K562 (cell line): Measurements from ENCODE around the gene MAMDC2. TPM values are rescaled to one million over a fixed set of nuclear protein-coding genes. Genes with fewer than 3 reads are reported as not detected.

ENCODE experiments used
- ATAC-seq: fragments of 200-7000 bp; cut with Tn5 transposase; 3 replicates; pipeline ENCODE4 v1.9.1; 2020; ENCODE audit warnings: moderate library complexity
- BruUV-seq: library from RNA; stranded (reverse); fragments of 400-500 nt; replicated peaks from 2 replicates; lab custom pipeline; 2021; lab: Mats Ljungman, UMichigan
- CTCF ChIA-PET: fragments of 300-600 bp; formaldehyde crosslinking; extraction: SDS; loops from one replicate; lab custom pipeline; 2021; ENCODE audit warnings: low intra/inter-chr PET ratio; lab: Yijun Ruan, JAX
- POLR2A ChIA-PET: fragments of 300-600, 350-650 bp; sonication (Branson Sonifier 250); formaldehyde crosslinking; extraction: SDS; loops from one replicate; lab custom pipeline; 2021; ENCODE audit warnings: antibody characterized with exemption, inconsistent platforms; lab: Yijun Ruan, JAX
- DNase-seq, 4 experiments: peaks; one replicate each; pipeline versions ENCODE4 v3.0.0 to v3.0.0-alpha.2; 2011 to 2018; ENCODE audit warnings: low spot score in 3 of 4, mixed read lengths in 3 of 4; ENCODE audit errors: extremely low read depth in 1 of 4
- FAIRE-seq: peaks from 2 replicates; lab custom pipeline; 2011; peaks lifted over from hg19 to GRCh38; lab: Jason Lieb, UNC
- H2AFZ ChIP-seq: 2 replicates; pipeline ENCODE4 v1.6.0; 2011; ENCODE audit warnings: low read depth, low read length, control low read depth, inconsistent platforms
- H3K27ac ChIP-seq: fragments of 200-600 bp; 3 replicates; pipeline ENCODE4 v1.8.0; 2011; ENCODE audit warnings: low read depth, mild to moderate bottlenecking, control low read depth, inconsistent platforms, low read length, moderate library complexity, mixed read lengths; ENCODE audit errors: extremely low read depth
- H3K27me3 ChIP-seq, 2 experiments: fragments of 300-600 bp in 1 of 2; 2 replicates in 1 of 2; 3 replicates in 1 of 2; pipeline versions ENCODE4 v1.6.0 to v1.8.0; 2011; ENCODE audit warnings: inconsistent platforms in 2 of 2, low read length in 2 of 2, mild to moderate bottlenecking in 1 of 2, mixed read lengths in 1 of 2, moderate library complexity in 1 of 2; ENCODE audit not compliant: control insufficient read depth in 2 of 2, insufficient read depth in 2 of 2
- H3K36me3 ChIP-seq: fragments of 300-600 bp; 3 replicates; pipeline ENCODE4 v1.8.0; 2011; ENCODE audit warnings: mild to moderate bottlenecking, low read length, inconsistent platforms; ENCODE audit not compliant: control insufficient read depth, insufficient read depth
- H3K4me1 ChIP-seq, 2 experiments: fragments of 200-600 bp in 1 of 2; replicated peaks in 1 of 2; 2 replicates in 1 of 2; 3 replicates in 1 of 2; pipeline versions ENCODE4 v1.5.1 to v1.8.0; 2011; ENCODE audit warnings: inconsistent platforms in 2 of 2, low read length in 2 of 2, mild to moderate bottlenecking in 1 of 2, mixed read lengths in 1 of 2, moderate library complexity in 1 of 2; ENCODE audit not compliant: control insufficient read depth in 2 of 2, insufficient read depth in 2 of 2
- H3K4me2 ChIP-seq: 2 replicates; pipeline ENCODE4 v1.6.1; 2011; ENCODE audit warnings: low read length, control low read depth, inconsistent platforms, mixed read lengths; ENCODE audit not compliant: insufficient read depth
- H3K4me3 ChIP-seq: fragments of 200-600 bp; sonication (generic), shearing (Covaris generic); 2 replicates; pipeline ENCODE4 v1.5.1; 2016; ENCODE audit warnings: control low read depth, inconsistent platforms
- H3K79me2 ChIP-seq: fragments of 200-600 bp; 3 replicates; pipeline ENCODE4 v1.8.0; 2011; ENCODE audit warnings: low read length, inconsistent platforms; ENCODE audit not compliant: control insufficient read depth, insufficient read depth
- H3K9ac ChIP-seq, 2 experiments: 2 replicates each; pipeline versions ENCODE4 v1.6.0 to v1.6.1; 2011; ENCODE audit warnings: low read depth in 2 of 2, low read length in 2 of 2, control low read depth in 1 of 2, inconsistent platforms in 1 of 2, mild to moderate bottlenecking in 1 of 2, mixed read lengths in 1 of 2; ENCODE audit not compliant: insufficient read depth in 1 of 2
- H3K9me1 ChIP-seq: one replicate; pipeline ENCODE4 v1.6.0; 2011; ENCODE audit warnings: inconsistent platforms, mild to moderate bottlenecking, low read length, moderate library complexity; ENCODE audit not compliant: control insufficient read depth, insufficient read depth
- H3K9me3 ChIP-seq: replicated peaks from 2 replicates; pipeline ENCODE4 v1.5.1; 2011; ENCODE audit warnings: low read depth, low read length, inconsistent platforms; ENCODE audit not compliant: control insufficient read depth, insufficient read depth
- H4K20me1 ChIP-seq: replicated peaks from 2 replicates; pipeline ENCODE4 v1.6.1; 2011; ENCODE audit warnings: low read length, inconsistent platforms, mixed read lengths; ENCODE audit not compliant: control insufficient read depth, insufficient read depth
- ELF1 ChIP-seq: fragments of 200-800 bp; sonication (Bioruptor generic); IDR thresholded peaks from 2 replicates; pipeline ENCODE4 v1.6.1; 2016; ENCODE audit warnings: missing genetic modification characterization, missing compliant biosample characterization
- FIP1L1 ChIP-seq: fragments of 200-400 bp; formaldehyde crosslinking; IDR thresholded peaks from 2 replicates; pipeline ENCODE4 v1.6.1; 2018; ENCODE audit warnings: mild to moderate bottlenecking, low read depth, low read length; ENCODE audit not compliant: poor library complexity, severe bottlenecking
- HDGF ChIP-seq: fragments of 450-650 bp; IDR thresholded peaks from 2 replicates; pipeline ENCODE4 v1.6.1; 2016
- PHF21A ChIP-seq: fragments of 450-650 bp; IDR thresholded peaks from 2 replicates; pipeline ENCODE4 v1.6.1; 2017; ENCODE audit warnings: low read depth, borderline replicate concordance
- TCF3 ChIP-seq: sonication (generic); formaldehyde crosslinking; IDR thresholded peaks from 2 replicates; pipeline ENCODE4 v1.4.0; 2020; ENCODE audit warnings: mild to moderate bottlenecking, missing genetic modification reagents
- ZEB2 ChIP-seq: fragments of 450-650 bp; IDR thresholded peaks from 2 replicates; pipeline ENCODE4 v1.6.1; 2016
- ZNF584 ChIP-seq: fragments of 200-800 bp; sonication (Bioruptor generic); IDR thresholded peaks from 2 replicates; pipeline ENCODE4 v1.6.1; 2016; ENCODE audit warnings: low read depth, mild to moderate bottlenecking, missing genetic modification characterization, missing compliant biosample characterization
- WGBS: fragments of 100-300 bp; shearing (Covaris generic); methylation state at CpG from one replicate; pipeline ENCODE4 v1.1.6; 2016; ENCODE audit warnings: low coverage, mixed read lengths; ENCODE audit not compliant: insufficient coverage; ENCODE audit errors: missing lambda C conversion rate; 5-methylcytosine and 5-hydroxymethylcytosine counted together
- in situ Hi-C: fragments of 300-500 bp; cut with MboI; formaldehyde crosslinking; loops from 4 replicates; pipeline ENCODE4 v1.15.0; 2018; ENCODE audit warnings: inconsistent platforms, mixed read lengths
- intact Hi-C: fragments of 100-400 bp; cut with micrococcal nuclease; formaldehyde crosslinking; loops from 2 replicates; pipeline ENCODE4 v1.14.2; 2022
- polyA plus RNA-seq, 8 experiments: library from polyadenylated mRNA; depleted of rRNA in 4 of 8; stranded (reverse) in 5 of 8; unstranded in 3 of 8; fragments of >200 nt; fragmentation: Nextera tagmentation in 2 of 8; fragmentation: Illumina TruSeq in 1 of 8; extraction: Ambion mirVana in 2 of 8; extraction: Trizol in 1 of 8; gene quantifications; 2 replicates each; pipeline versions ENCODE4 v1.2.1 to v1.2.3, GENCODE V29; 2011 to 2014; ENCODE audit warnings: inconsistent platforms in 1 of 8, missing spikeins in 1 of 8
- total RNA-seq, 7 experiments: library from RNA; depleted of rRNA in 6 of 7; stranded (reverse); fragments of >200 nt in 6 of 7; fragmentation: Illumina TruSeq in 2 of 7; extraction: Trizol in 2 of 7; gene quantifications; 2 replicates each; pipeline versions ENCODE4 v1.2.1 to v1.2.3, GENCODE V29; 2011 to 2021; ENCODE audit warnings: low replicate concordance in 1 of 7
- TF ChIP-seq, protein P1 (sequence below): sonication (generic); formaldehyde crosslinking; IDR thresholded peaks from 2 replicates; pipeline ENCODE4 v1.8.1; 2022; ENCODE audit warnings: missing genetic modification reagents
- TF ChIP-seq, protein P2 (sequence below): fragments of 450-650 bp; IDR thresholded peaks from 2 replicates; pipeline ENCODE4 v1.6.1; 2016; ENCODE audit warnings: missing biosample characterization, missing genetic modification characterization
- TF ChIP-seq, protein P3 (sequence below): sonication (generic); formaldehyde crosslinking; IDR thresholded peaks from 2 replicates; pipeline ENCODE4 v1.8.0; 2023; ENCODE audit warnings: mild to moderate bottlenecking, missing genetic modification reagents

Gene MAMDC2
- total and polyA plus RNA-seq, 9 of the 15 experiments (the other 6 are each of a cell fraction or from before 2014, with no cell fraction given) = 0.01 to 0.03 TPM; not detected in 7

DNA sequence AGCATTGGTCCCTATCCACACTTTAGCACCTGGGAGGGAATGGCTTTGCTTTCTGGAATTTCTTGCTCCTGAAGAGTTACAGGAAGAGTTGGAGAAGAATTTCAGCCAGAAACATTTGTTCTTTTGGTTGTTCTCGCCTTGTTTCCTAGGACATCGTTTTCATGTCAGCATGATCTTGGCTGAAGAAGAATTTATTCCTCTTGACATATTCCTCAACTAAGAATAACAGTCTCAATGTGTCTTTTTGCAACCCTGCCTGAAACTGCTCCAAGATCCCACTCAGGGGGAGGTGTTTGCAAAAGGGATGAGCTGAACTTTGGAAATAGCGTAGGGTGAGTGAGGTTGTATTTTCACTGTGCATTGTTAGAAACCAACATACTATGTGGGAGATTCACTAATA, 26.1 kb downstream of the MAMDC2 start:
- H2AFZ ChIP-seq = no peak overlapping the region
- no peaks in the 10 kb centered on the region for H3K4me1 ChIP-seq
- intact Hi-C loops = no loop called here
- no peaks in the 10 kb centered on the region for H3K9me1 ChIP-seq
- H3K4me3 ChIP-seq = no peak overlapping the region
- no peak for FAIRE-seq
- H3K9me3 ChIP-seq = no peaks in the 10 kb centered on the region
- DNase-seq = no peak
- no peaks in the 10 kb centered on the region for H3K79me2 ChIP-seq
- TF ChIP-seq ZEB2 (no peak), HDGF (no peak), ZNF584 (CRISPR knock-in tag) (no peak), PHF21A (no peak), ELF1 (no peak), TCF3 (CRISPR knock-in tag) (no peak), FIP1L1 (no peak)
- TF ChIP-seq, protein P1, sequence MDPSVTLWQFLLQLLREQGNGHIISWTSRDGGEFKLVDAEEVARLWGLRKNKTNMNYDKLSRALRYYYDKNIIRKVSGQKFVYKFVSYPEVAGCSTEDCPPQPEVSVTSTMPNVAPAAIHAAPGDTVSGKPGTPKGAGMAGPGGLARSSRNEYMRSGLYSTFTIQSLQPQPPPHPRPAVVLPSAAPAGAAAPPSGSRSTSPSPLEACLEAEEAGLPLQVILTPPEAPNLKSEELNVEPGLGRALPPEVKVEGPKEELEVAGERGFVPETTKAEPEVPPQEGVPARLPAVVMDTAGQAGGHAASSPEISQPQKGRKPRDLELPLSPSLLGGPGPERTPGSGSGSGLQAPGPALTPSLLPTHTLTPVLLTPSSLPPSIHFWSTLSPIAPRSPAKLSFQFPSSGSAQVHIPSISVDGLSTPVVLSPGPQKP (CRISPR knock-in tag) = no peak
- TF ChIP-seq, protein P2, sequence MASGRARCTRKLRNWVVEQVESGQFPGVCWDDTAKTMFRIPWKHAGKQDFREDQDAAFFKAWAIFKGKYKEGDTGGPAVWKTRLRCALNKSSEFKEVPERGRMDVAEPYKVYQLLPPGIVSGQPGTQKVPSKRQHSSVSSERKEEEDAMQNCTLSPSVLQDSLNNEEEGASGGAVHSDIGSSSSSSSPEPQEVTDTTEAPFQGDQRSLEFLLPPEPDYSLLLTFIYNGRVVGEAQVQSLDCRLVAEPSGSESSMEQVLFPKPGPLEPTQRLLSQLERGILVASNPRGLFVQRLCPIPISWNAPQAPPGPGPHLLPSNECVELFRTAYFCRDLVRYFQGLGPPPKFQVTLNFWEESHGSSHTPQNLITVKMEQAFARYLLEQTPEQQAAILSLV (tag) = no peak
- TF ChIP-seq, protein P3, sequence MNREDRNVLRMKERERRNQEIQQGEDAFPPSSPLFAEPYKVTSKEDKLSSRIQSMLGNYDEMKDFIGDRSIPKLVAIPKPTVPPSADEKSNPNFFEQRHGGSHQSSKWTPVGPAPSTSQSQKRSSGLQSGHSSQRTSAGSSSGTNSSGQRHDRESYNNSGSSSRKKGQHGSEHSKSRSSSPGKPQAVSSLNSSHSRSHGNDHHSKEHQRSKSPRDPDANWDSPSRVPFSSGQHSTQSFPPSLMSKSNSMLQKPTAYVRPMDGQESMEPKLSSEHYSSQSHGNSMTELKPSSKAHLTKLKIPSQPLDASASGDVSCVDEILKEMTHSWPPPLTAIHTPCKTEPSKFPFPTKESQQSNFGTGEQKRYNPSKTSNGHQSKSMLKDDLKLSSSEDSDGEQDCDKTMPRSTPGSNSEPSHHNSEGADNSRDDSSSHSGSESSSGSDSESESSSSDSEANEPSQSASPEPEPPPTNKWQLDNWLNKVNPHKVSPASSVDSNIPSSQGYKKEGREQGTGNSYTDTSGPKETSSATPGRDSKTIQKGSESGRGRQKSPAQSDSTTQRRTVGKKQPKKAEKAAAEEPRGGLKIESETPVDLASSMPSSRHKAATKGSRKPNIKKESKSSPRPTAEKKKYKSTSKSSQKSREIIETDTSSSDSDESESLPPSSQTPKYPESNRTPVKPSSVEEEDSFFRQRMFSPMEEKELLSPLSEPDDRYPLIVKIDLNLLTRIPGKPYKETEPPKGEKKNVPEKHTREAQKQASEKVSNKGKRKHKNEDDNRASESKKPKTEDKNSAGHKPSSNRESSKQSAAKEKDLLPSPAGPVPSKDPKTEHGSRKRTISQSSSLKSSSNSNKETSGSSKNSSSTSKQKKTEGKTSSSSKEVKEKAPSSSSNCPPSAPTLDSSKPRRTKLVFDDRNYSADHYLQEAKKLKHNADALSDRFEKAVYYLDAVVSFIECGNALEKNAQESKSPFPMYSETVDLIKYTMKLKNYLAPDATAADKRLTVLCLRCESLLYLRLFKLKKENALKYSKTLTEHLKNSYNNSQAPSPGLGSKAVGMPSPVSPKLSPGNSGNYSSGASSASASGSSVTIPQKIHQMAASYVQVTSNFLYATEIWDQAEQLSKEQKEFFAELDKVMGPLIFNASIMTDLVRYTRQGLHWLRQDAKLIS (CRISPR knock-in tag) = no peak
- no peak overlapping the region for H3K4me2 ChIP-seq
- in situ Hi-C loops = no loop called here
- H3K9ac ChIP-seq = no peak overlapping the region
- WGBS = 0% methylated on average over 3 of the region's 3 CpGs
- CTCF ChIA-PET = no interaction called here
- H3K36me3 ChIP-seq = no peaks in the 10 kb centered on the region
- POLR2A ChIA-PET = no interaction called here
- H3K27ac ChIP-seq = no peak overlapping the region
- no peaks in the 10 kb centered on the region for H3K27me3 ChIP-seq
- ATAC-seq = no peak
- no TSS peak for BruUV-seq
- no peaks in the 10 kb centered on the region for H4K20me1 ChIP-seq
